ENCODE data around the gene DIPK1C. TPM values are rescaled to one million over a fixed set of nuclear protein-coding genes. Genes with fewer than 3 reads are reported as not detected.
A peak's percentile ranks its signal among the peaks of the same experiment; 100 is the strongest.
"Not testable (repeated sequence)": the region's sequence is repeated elsewhere in the genome, so short reads cannot be mapped to it uniquely, and the experiment has no call there.

The DIPK1C gene
- total RNA-seq = 4.9 TPM

DNA sequence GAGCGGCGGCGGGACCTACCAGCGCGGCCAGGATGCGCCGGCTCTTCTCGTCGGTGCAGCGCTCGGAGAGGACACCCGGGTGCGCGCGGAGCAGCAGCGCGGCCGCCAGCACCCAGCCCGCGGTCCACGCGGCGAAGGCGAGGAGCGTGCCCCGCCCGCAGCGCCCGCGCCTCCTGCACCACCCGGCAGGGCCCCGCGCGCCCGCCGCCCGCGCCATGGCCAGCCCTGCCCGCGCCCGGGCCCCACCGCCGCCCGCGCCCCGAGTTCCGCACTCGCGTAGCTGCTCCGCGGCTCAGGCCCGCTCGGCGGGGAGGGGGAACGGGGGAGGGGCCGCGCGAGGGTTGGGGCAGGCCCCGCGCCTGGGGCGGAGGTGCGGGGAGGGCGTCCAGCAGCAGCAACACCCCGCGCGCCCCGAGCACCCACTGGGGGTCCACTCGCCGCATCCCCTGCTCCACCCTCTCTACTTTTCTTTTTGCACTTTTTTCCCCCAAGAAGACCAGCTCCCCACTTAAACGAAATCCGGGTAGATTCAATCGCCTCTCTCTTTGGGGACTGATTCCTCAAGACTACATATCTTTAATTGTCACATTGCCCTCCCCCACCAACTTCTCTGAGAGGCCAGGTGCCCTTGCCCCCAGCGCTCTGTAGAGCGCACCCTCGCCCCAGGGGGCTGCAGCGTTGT, at the start of gene DIPK1C:
Gene DIPK1C (minus strand): TSS at position 266 of the 682 bp plus-strand sequence. CDS start 49 bp downstream, at position 217.
- FAIRE-seq (no peak), DNase-seq (ENCODE audit: low spot score in 2 of 2) (peak; percentile 54 to 67)

DNA sequence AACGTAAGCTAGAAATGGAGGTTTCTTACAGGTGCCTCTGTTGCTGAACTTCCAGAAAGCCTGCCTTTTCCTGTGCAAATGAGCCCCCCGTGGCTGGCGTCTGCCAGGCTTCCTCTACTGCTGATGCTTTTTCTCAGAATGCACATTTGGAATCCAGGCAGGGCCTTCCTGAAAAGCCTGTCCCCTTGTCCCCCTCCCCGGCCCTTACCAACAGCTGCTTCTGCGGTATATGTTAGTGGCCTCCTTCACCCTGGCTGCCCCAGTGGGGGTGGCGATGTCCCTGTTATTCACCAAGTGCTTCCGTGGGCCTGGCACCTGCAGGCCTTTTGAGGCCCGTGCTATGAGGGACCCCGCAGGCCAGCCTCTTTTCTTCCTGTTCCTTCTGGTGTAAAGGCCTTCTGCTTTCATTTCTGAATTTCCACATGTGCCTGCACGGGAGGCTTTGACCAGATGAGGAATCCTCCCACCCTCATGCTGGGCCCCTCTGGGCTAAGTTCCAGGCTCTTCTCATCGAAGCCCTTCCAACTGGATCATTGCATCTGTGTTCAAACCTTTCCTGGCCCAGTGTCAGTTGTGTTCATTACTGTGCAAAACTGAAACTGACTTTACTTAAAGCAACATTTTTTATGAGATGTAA, 49.5 kb upstream of the DIPK1C start:
- FAIRE-seq (no peak), DNase-seq (ENCODE audit: low spot score in 2 of 2) (no peak)

- FAIRE-seq (no peak), DNase-seq (ENCODE audit: low spot score in 2 of 2) (no peak)
Observed at GRCh38 chr18:74505776-74506175, 48.7 kb upstream of the DIPK1C start.

- no peak for DNase-seq (ENCODE audit: low spot score in 2 of 2)
- no peak for FAIRE-seq
Observed at GRCh38 chr18:74503137-74503536, 46.0 kb upstream of the DIPK1C start.

GRCh38 chr18:74501386-74501785, 44.3 kb upstream of the DIPK1C start:
- FAIRE-seq (no peak), DNase-seq (ENCODE audit: low spot score in 2 of 2) (no peak)

GRCh38 chr18:74500774-74501173, 43.7 kb upstream of the DIPK1C start:
- not testable (repeated sequence) for FAIRE-seq; DNase-seq (ENCODE audit: low spot score in 2 of 2)

DNA sequence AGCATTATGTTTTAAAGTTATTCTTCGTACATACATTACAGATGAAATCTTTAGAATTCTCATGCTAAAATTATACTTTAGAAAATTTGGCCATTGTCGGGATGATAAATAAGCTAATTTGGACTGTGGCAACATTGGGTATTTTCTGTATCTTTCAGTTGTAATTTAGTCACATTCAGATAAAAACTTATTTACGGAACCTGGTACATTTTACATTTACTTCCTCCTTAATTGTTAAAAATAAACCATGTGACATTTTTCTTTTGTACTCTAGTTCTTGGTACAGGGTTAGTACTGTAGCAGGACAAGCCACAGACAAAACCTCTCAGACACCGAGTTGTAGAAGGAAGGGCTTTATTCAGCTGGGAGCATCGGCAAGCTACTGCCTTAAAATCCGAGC, 43.3 kb upstream of the DIPK1C start:
- no peak for DNase-seq (ENCODE audit: low spot score in 2 of 2)
- no peak for FAIRE-seq

DNA sequence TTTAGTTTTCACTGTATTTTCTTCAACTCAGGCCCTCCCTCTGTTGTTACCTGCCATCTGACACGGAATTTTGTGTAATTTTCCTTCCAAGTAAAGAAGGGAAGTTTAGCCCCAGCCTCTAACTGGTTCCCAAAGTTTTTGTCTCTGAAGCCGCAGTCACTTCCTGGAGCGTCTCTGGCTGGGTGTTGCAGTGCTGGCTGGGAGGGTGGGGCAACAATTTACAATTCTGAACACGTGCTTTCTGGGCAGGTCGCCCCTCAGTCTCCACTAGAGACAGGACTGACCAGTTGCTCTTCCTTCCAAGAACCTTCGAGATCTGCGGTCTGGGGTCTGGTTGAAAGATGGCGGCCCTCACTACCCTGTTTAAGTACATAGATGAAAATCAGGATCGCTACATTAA, 42.5 kb upstream of the DIPK1C start:
- no peak for FAIRE-seq
- peak; percentile 50 to 61 for DNase-seq (ENCODE audit: low spot score in 2 of 2)

GRCh38 chr18:74498712-74499627, 41.9 kb upstream of the DIPK1C start:
- no peak for FAIRE-seq
- DNase-seq (ENCODE audit: low spot score in 2 of 2) = no peak

- DNase-seq (ENCODE audit: low spot score in 2 of 2) = no peak
- FAIRE-seq = no peak
Observed at GRCh38 chr18:74497778-74498177, 40.7 kb upstream of the DIPK1C start.

- FAIRE-seq (no peak), DNase-seq (ENCODE audit: low spot score in 2 of 2) (no peak)
Observed at GRCh38 chr18:74497324-74497676, 40.2 kb upstream of the DIPK1C start.

DNA sequence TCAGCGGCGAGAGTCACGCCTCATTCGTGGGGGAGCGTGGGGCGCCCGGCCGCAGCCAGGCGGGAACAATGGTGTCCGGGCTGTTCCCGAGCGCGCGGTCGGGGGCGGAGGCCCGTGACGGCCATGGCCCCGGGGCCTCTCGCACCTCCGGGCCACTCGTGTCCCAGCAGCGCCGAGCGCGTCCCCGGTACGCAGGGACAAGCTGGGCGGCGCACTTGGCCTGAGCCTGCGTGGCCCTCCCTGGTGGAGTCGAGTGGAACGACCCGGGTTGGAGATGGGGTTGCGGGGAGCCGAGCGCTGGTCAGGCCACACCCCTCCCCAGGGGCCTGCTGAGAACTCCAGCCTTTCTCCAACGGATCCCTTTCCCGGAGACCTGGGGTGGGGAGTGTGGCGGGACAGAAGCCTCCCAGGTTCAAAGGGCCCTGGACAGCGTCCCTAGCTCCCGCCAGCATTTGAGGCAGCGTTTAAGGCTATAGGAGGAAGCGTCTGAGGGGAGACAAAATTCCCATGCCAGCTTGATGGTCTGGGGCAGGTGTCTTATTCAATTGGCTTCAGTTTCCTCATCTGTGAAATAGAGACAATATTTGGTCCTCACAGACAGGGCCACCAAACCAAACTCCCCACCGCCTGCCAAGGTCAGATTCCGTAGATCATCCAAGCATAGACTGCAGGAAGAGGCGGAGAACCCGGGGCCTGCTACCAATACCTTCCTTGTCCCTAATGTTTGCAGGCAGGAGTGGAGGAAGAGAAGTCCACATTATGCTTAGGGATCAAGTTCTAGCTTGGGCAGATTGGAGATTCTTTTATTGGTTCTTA, 39.6 kb upstream of the DIPK1C start:
- DNase-seq (ENCODE audit: low spot score in 2 of 2) = peak in 1 of 2 donors; percentile 51
- no peak for FAIRE-seq

GRCh38 chr18:74495581-74496507, 38.7 kb upstream of the DIPK1C start, which contains the start of gene CNDP2:
Gene CNDP2 (plus strand): TSS chr18:74496363. CDS start chr18:74499974, 3,611 bp downstream.
- peak; percentile 98 for DNase-seq (ENCODE audit: low spot score in 2 of 2)
- FAIRE-seq = peak; percentile 94

- no peak for DNase-seq (ENCODE audit: low spot score in 2 of 2)
Observed at GRCh38 chr18:74494514-74494913, 37.4 kb upstream of the DIPK1C start.

DNA sequence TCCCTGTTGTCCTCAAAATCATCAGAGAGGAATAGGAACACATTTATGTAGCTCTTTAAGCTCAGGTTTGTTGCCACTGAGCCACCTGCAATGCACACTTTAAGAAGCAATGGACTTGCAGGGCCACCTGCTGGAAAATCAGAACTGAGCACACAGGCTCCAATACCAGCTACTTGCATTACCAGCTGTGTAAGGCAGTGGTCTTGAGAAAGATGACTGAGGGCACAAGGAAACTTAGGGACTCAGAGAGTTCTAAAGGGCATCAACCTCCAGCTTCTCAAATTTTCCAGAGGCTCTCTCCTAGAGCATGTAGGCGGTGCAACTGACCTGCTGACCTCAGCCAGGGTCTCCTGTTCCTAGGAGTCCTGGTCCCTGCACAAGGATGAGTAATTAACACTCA, 36.6 kb upstream of the DIPK1C start:
- DNase-seq (ENCODE audit: low spot score in 2 of 2) = no peak
- no peak for FAIRE-seq

More at GRCh38 chr18:74494514-74494913, 37.4 kb upstream of the DIPK1C start:
- no peak for FAIRE-seq

DNA sequence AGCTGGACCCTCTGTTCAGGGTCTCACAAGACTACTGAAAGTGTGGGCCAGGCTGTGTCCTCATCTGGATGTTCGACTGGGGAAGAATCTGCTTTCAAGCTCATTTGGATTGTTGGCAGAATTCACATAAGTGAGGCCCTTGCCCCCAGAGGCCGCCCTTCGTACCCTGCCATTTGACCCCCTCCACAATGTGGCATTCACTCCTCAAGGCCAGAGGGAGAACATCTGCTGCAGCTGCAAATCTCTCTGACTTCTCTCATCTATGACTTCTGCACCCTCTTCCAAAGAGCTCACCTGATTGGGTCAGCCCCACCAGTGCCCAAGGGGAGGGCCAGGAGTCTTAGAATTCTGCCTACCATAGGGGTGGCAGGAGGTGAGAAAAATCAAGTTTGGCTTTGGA, 35.2 kb upstream of the DIPK1C start:
- FAIRE-seq (no peak), DNase-seq (ENCODE audit: low spot score in 2 of 2) (no peak)

GRCh38 chr18:74489676-74490075, 32.6 kb upstream of the DIPK1C start:
- DNase-seq (ENCODE audit: low spot score in 2 of 2) = no peak
- no peak for FAIRE-seq

DNA sequence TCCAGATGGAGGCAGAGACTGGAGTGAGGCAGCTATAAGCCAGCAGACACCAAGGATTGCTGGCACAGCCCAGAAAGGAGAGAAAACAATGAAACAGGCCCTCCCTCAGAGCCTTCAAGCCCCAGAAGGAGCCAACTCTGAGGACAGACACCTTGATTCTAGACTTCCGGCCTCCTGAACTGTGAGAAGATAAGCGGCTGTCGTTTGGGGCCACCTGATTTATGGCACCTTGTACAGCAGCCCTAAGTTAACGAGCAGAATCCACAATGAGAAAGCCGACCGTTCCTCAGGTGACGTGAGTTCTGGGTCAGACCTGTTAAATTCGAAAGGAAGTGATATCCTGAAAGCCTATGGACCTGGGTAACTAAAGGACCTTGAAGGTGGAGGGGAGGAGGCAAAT, 31.8 kb upstream of the DIPK1C start:
- no peak for DNase-seq (ENCODE audit: low spot score in 2 of 2)
- FAIRE-seq = no peak

GRCh38 chr18:74488354-74488753, 31.2 kb upstream of the DIPK1C start:
- FAIRE-seq = no peak

More at GRCh38 chr18:74488354-74488753, 31.2 kb upstream of the DIPK1C start:
- DNase-seq (ENCODE audit: low spot score in 2 of 2) = no peak
